GM12878 (cell line): ENCODE measurements around the gene NPLOC4.

Experiments used
- ATF3 ChIP-seq: IDR thresholded peaks from 2 replicates; pipeline ENCODE4 v1.6.1; 2011; ENCODE audit warnings: low read depth, mild to moderate bottlenecking, low read length, moderate library complexity, borderline replicate concordance; ENCODE audit errors: extremely low read depth
- PBX3 ChIP-seq: IDR thresholded peaks from 2 replicates; pipeline ENCODE4 v1.6.1; 2011; ENCODE audit warnings: mild to moderate bottlenecking, low read depth, low read length, moderate library complexity; ENCODE audit not compliant: insufficient replicate concordance
- SMC3 ChIP-seq: IDR thresholded peaks from 2 replicates; pipeline ENCODE4 v1.6.1; 2011; ENCODE audit warnings: low read length, improper control_type of control experiment, borderline replicate concordance
- USF2 ChIP-seq: IDR thresholded peaks from 2 replicates; pipeline ENCODE4 v1.6.1; 2011; ENCODE audit warnings: low read depth, low read length, improper control_type of control experiment, borderline replicate concordance
- WRNIP1 ChIP-seq: IDR thresholded peaks from 2 replicates; pipeline ENCODE4 v1.6.1; 2011; ENCODE audit warnings: low read depth, low read length, improper control_type of control experiment, borderline replicate concordance

GRCh38 chr17:81533339-81534141 lies 103.4 kb downstream of the NPLOC4 start:
- TF ChIP-seq SMC3 (no peak), PBX3 (no peak), ATF3 (no peak), USF2 (no peak), WRNIP1 (no peak)
